ENCODE data around the gene TXNDC15.

DNA sequence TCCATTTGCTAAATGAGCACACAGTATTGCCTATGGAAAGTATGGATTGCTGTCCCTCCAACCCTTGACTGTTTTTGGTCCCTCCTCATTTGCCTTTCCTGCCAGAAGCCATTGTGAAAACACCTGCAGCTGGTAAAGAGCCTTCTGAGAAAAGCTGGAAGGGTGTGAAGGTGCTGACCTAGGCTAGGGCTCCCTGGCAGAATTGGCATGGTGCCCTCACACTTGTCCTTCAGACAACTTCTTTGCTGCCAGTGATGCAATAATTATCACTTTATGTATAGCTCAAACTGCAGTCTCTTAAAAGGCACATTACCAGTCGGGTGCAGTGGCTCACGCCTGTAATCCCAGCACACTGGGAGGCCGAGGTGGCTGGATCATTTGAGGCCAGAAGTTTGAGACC lies 4.2 kb downstream of the TXNDC15 start:
- TF ChIP-seq OSR1 (CRISPR knock-in tag; IDR thresholded peaks at IDR 0.05): no peak
- no peak for TF ChIP-seq CREB5 (CRISPR knock-in tag; IDR thresholded peaks at IDR 0.05; ENCODE audit: low read depth)
- no peak for TF ChIP-seq ESRRG (CRISPR knock-in tag; IDR thresholded peaks at IDR 0.05)
- no peak for TF ChIP-seq SNAI2 (CRISPR knock-in tag; IDR thresholded peaks at IDR 0.05)
- TF ChIP-seq, protein P1, sequence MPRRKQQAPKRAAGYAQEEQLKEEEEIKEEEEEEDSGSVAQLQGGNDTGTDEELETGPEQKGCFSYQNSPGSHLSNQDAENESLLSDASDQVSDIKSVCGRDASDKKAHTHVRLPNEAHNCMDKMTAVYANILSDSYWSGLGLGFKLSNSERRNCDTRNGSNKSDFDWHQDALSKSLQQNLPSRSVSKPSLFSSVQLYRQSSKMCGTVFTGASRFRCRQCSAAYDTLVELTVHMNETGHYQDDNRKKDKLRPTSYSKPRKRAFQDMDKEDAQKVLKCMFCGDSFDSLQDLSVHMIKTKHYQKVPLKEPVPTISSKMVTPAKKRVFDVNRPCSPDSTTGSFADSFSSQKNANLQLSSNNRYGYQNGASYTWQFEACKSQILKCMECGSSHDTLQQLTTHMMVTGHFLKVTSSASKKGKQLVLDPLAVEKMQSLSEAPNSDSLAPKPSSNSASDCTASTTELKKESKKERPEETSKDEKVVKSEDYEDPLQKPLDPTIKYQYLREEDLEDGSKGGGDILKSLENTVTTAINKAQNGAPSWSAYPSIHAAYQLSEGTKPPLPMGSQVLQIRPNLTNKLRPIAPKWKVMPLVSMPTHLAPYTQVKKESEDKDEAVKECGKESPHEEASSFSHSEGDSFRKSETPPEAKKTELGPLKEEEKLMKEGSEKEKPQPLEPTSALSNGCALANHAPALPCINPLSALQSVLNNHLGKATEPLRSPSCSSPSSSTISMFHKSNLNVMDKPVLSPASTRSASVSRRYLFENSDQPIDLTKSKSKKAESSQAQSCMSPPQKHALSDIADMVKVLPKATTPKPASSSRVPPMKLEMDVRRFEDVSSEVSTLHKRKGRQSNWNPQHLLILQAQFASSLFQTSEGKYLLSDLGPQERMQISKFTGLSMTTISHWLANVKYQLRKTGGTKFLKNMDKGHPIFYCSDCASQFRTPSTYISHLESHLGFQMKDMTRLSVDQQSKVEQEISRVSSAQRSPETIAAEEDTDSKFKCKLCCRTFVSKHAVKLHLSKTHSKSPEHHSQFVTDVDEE (CRISPR knock-in tag; IDR thresholded peaks at IDR 0.05): no peak
- TF ChIP-seq ARNTL (CRISPR knock-in tag; IDR thresholded peaks at IDR 0.05; ENCODE audit: borderline replicate concordance, low read depth): no peak
- no peak for TF ChIP-seq ZC3H10 (CRISPR knock-in tag; IDR thresholded peaks at IDR 0.05)
- no peak for TF ChIP-seq PATZ1 (CRISPR knock-in tag; IDR thresholded peaks at IDR 0.05; ENCODE audit: borderline replicate concordance)
- TF ChIP-seq GLIS3 (CRISPR knock-in tag; IDR thresholded peaks at IDR 0.05): no peak
